B cell (primary cell): ENCODE data around the gene C6orf47. TPM values are rescaled to one million over a fixed set of nuclear protein-coding genes. Genes with fewer than 3 reads are reported as not detected.

Experiments
- ATAC-seq: fragments of 200-7000 bp; cut with Tn5 transposase; one replicate; pipeline ENCODE4 v1.10.0; 2021; ENCODE audit warnings: low read depth, mild to moderate bottlenecking, moderate number of reproducible peaks, moderate library complexity
- CTCF ChIA-PET: fragments of 350-600 bp; sonication (Branson Sonifier 250); formaldehyde crosslinking; loops from one replicate; lab custom pipeline; 2021; ENCODE audit warnings: antibody characterized with exemption, inconsistent platforms; lab: Charles Lee
- POLR2A ChIA-PET: fragments of 350-600 bp; sonication (Branson Sonifier 250); formaldehyde crosslinking; loops from one replicate; lab custom pipeline; 2021; ENCODE audit warnings: antibody characterized with exemption; lab: Charles Lee
- DNase-seq: peaks from one replicate; pipeline ENCODE4 v3.0.0; 2013
- H2AFZ ChIP-seq: 2 replicates; pipeline ENCODE4 v1.6.1; 2012; ENCODE audit warnings: mild to moderate bottlenecking, low read depth, low read length; ENCODE audit not compliant: insufficient read depth, poor library complexity, severe bottlenecking
- H3K27ac ChIP-seq, 2 donors: 1 replicate in 1 of 2; 2 replicates in 1 of 2; pipeline ENCODE4 v1.5.1; 2012 to 2013; ENCODE audit warnings: low read length in 2 of 2, mild to moderate bottlenecking in 2 of 2, moderate library complexity in 1 of 2
- H3K27me3 ChIP-seq, 4 experiments: fragments of 200-600 bp in 1 of 4; sonication (generic) in 1 of 4; replicated peaks in 1 of 4; 1 replicate in 2 of 4; 2 replicates in 2 of 4; pipeline versions ENCODE4 v1.6.1 to v1.7.0; 2013 to 2016; ENCODE audit warnings: low read length in 3 of 4, mild to moderate bottlenecking in 2 of 4, mixed read lengths in 1 of 4, moderate library complexity in 1 of 4; ENCODE audit not compliant: insufficient read depth in 4 of 4, control insufficient read depth in 3 of 4; ENCODE audit errors: control extremely low read depth in 1 of 4
- H3K36me3 ChIP-seq, 2 experiments: replicated peaks in 1 of 2; 1 replicate in 1 of 2; 2 replicates in 1 of 2; pipeline versions ENCODE4 v1.6.1 to v1.7.1; 2013; ENCODE audit warnings: low read length in 1 of 2; ENCODE audit not compliant: insufficient read depth in 2 of 2, control insufficient read depth in 1 of 2; ENCODE audit errors: control extremely low read depth in 1 of 2, extremely low read depth in 1 of 2
- H3K4me1 ChIP-seq, 2 donors: fragments of 200-600 bp in 1 of 2; sonication (generic) in 1 of 2; 1 replicate in 1 of 2; 2 replicates in 1 of 2; pipeline versions ENCODE4 v1.5.1 to v1.6.1; 2013 to 2017; ENCODE audit warnings: low read length in 2 of 2; ENCODE audit not compliant: control insufficient read depth in 2 of 2, insufficient read depth in 2 of 2
- H3K4me2 ChIP-seq: replicated peaks from 2 replicates; pipeline ENCODE3; 2012; ENCODE audit warnings: mild to moderate bottlenecking, low read depth, low read length; ENCODE audit not compliant: poor library complexity, severe bottlenecking
- H3K4me3 ChIP-seq, 5 experiments: fragments of 200-600 bp in 1 of 5; sonication (generic) in 1 of 5; 1 replicate in 3 of 5; 2 replicates in 2 of 5; pipeline versions ENCODE4 v1.5.1 to v1.7.0; 2011 to 2016; ENCODE audit warnings: low read length in 4 of 5, mild to moderate bottlenecking in 4 of 5, low read depth in 2 of 5, control low read depth in 1 of 5, moderate library complexity in 1 of 5; ENCODE audit not compliant: insufficient read depth in 1 of 5; ENCODE audit errors: control extremely low read depth in 1 of 5, extremely low read depth in 1 of 5
- H3K79me2 ChIP-seq: fragments of 200-600 bp; sonication (generic); one replicate; pipeline ENCODE4 v1.6.0; 2016; ENCODE audit warnings: low read length; ENCODE audit not compliant: control insufficient read depth, insufficient read depth
- H3K9ac ChIP-seq: fragments of 200-600 bp; sonication (generic); 2 replicates; pipeline ENCODE4 v1.6.1; 2017; ENCODE audit warnings: mild to moderate bottlenecking, low read length, moderate library complexity
- H3K9me3 ChIP-seq, 3 donors: one replicate each; pipeline versions ENCODE4 v1.6.1 to v1.7.1; 2013; ENCODE audit warnings: low read length in 2 of 3; ENCODE audit not compliant: control insufficient read depth in 2 of 3, insufficient read depth in 1 of 3; ENCODE audit errors: control extremely low read depth in 1 of 3
- H4K20me1 ChIP-seq: 2 replicates; pipeline ENCODE4 v1.6.0; 2012; ENCODE audit warnings: mild to moderate bottlenecking, low read length; ENCODE audit not compliant: insufficient read depth, control insufficient read depth, poor library complexity, severe bottlenecking
- H3K27ac Mint-ChIP-seq: one replicate; pipeline ENCODE4 v1.8.0; 2021; ENCODE audit warnings: mixed read lengths
- H3K27me3 Mint-ChIP-seq: one replicate; pipeline ENCODE4 v1.8.0; 2021; ENCODE audit warnings: mixed read lengths
- H3K4me1 Mint-ChIP-seq: one replicate; pipeline ENCODE4 v1.8.0; 2021; ENCODE audit warnings: mixed read lengths
- H3K4me3 Mint-ChIP-seq: one replicate; pipeline ENCODE4 v1.8.0; 2021; ENCODE audit warnings: mixed read lengths
- H3K9me3 Mint-ChIP-seq: one replicate; pipeline ENCODE4 v1.8.0; 2022; ENCODE audit warnings: mixed read lengths; ENCODE audit not compliant: insufficient read depth
- CTCF ChIP-seq: fragments of 200-600 bp; IDR thresholded peaks from one replicate; pipeline ENCODE4 v1.8.0; 2022; ENCODE audit warnings: antibody characterized with exemption, mild to moderate bottlenecking
- EZH2 ChIP-seq: IDR thresholded peaks from 2 replicates; pipeline ENCODE4 v1.6.1; 2012; ENCODE audit warnings: borderline replicate concordance, low read depth, mild to moderate bottlenecking, moderate library complexity, low read length; ENCODE audit not compliant: insufficient read depth, poor library complexity, severe bottlenecking
- whole genome bisulfite sequencing: methylation state at CpG from one replicate; pipeline ENCODE4 v1.1.5; 2013; ENCODE audit warnings: missing lambda C conversion rate; ENCODE audit not compliant: insufficient coverage; 5-methylcytosine and 5-hydroxymethylcytosine counted together
- intact Hi-C: fragments of 100-400 bp; cut with micrococcal nuclease; formaldehyde crosslinking; loops from one replicate; pipeline ENCODE4 v1.10.0; 2022
- polyA plus RNA-seq: library from polyadenylated mRNA; depleted of rRNA; stranded (reverse); fragments of >200 nt; gene quantifications from 2 replicates; pipeline ENCODE4 v1.2.3, GENCODE V29; 2012
- total RNA-seq, 2 donors: library from RNA; stranded (reverse); fragments of 120-200 nt in 1 of 2; gene quantifications; 1 replicate in 1 of 2; 2 replicates in 1 of 2; pipeline versions ENCODE4 v1.2.3 to v1.2.4, GENCODE V29; 2013 to 2022

The C6orf47 gene
- total and polyA plus RNA-seq, 2 donors (not counting 1 experiment from before 2014, with no cell fraction given): 7.6 to 34.0 TPM

- H3K27ac ChIP-seq: no peak overlapping the region
- no peak overlapping the region for H3K9ac ChIP-seq
- H3K36me3 ChIP-seq: peaks cover 13 to 89% of the 10 kb centered on the region in 2 experiments
- 97% methylated on average over 5 of the region's 10 CpGs for whole genome bisulfite sequencing
- no peak overlapping the region for H3K4me2 ChIP-seq
- H3K27me3 Mint-ChIP-seq: no peaks in the 10 kb centered on the region
- CTCF ChIA-PET: interaction anchor here (0.5 to 1.4 kb wide), 2 partner anchors 13 to 59 kb away, joined by 3 to 4 read pairs; no protein-coding TSS in a partner anchor
- POLR2A ChIA-PET: interaction anchor here (1.0 to 1.8 kb wide), 2 partner anchors 13 to 18 kb away, joined by 4 to 5 read pairs; partner anchors contain the start of gene BAG6
- DNase-seq (no peak), ATAC-seq (no peak)
- no peak for TF ChIP-seq CTCF
- intact Hi-C loops: no loop called here
- no peaks in the 10 kb centered on the region for H3K4me1 ChIP-seq
- H3K4me1 Mint-ChIP-seq: no peaks in the 10 kb centered on the region
- H3K27ac Mint-ChIP-seq: no peak overlapping the region
- peaks cover 13% of the 10 kb centered on the region for H4K20me1 ChIP-seq
- no peaks in the 10 kb centered on the region for H3K79me2 ChIP-seq
- no peaks in the 10 kb centered on the region for H3K9me3 Mint-ChIP-seq
- no peaks in the 10 kb centered on the region for H3K9me3 ChIP-seq
- no peaks in the 10 kb centered on the region for H3K27me3 ChIP-seq
- no peak overlapping the region for H3K4me3 ChIP-seq
- no peak overlapping the region for H3K4me3 Mint-ChIP-seq
- H2AFZ ChIP-seq: no peak overlapping the region
Observed at GRCh38 chr6:31639449-31639861, 21.1 kb downstream of the C6orf47 start.

GRCh38 chr6:31639043-31639442, 21.5 kb downstream of the C6orf47 start:
- Histone ChIP-seq H3K4me1 (no peaks in the 10 kb centered on the region), H3K79me2 (no peaks in the 10 kb centered on the region), H3K27me3 (no peaks in the 10 kb centered on the region), H3K9ac (no peak overlapping the region), H3K36me3 (peaks cover 13 to 89% of the 10 kb centered on the region in 2 experiments), H2AFZ (no peak overlapping the region), H3K27ac (no peak overlapping the region), H3K4me2 (no peak overlapping the region), H3K9me3 (no peaks in the 10 kb centered on the region), H3K4me3 (no peak overlapping the region), H4K20me1 (peaks cover 9% of the 10 kb centered on the region)
- WGBS: 91% methylated on average over 8 of the region's 9 CpGs
- DNase-seq: no peak
- ATAC-seq: no peak
- H3K27me3 Mint-ChIP-seq: no peaks in the 10 kb centered on the region
- no peak overlapping the region for H3K4me3 Mint-ChIP-seq
- intact Hi-C loops: no loop called here
- POLR2A ChIA-PET: interaction anchor here (1.0 to 1.8 kb wide), 2 partner anchors 13 to 17 kb away, joined by 4 to 5 read pairs; partner anchors contain the start of gene BAG6
- H3K9me3 Mint-ChIP-seq: no peaks in the 10 kb centered on the region
- TF ChIP-seq EZH2 (no peak), CTCF (no peak)
- no peaks in the 10 kb centered on the region for H3K4me1 Mint-ChIP-seq
- CTCF ChIA-PET: interaction anchor here (0.5 to 1.4 kb wide), 2 partner anchors 12 to 59 kb away, joined by 3 to 4 read pairs; no protein-coding TSS in a partner anchor
- no peak overlapping the region for H3K27ac Mint-ChIP-seq
